NCI-H774 (cell line): ENCODE results near the gene SLAMF6.
A peak's percentile ranks its signal among the peaks of the same experiment; 100 is the strongest.
"Not testable (repeated sequence)": the region's sequence is repeated elsewhere in the genome, so short reads cannot be mapped to it uniquely, and the experiment has no call there.

Experiments
- DNase-seq: peaks from one replicate; lab custom pipeline; 2025; lab: John Stamatoyannopoulos, UW

The SLAMF6 gene

GRCh38 chr1:160522622-160523345, at the start of gene SLAMF6:
TSS of gene SLAMF6 (minus strand) at chr1:160523255. CDS start at chr1:160523192, 63 bp downstream.
- DNase-seq: no peak

GRCh38 chr1:160570840-160571239, 47.8 kb upstream of the SLAMF6 start:
- DNase-seq: no peak

- DNase-seq: no peak
Measured at GRCh38 chr1:160569806-160570205, 46.8 kb upstream of the SLAMF6 start.

- no peak for DNase-seq
Measured at GRCh38 chr1:160567858-160568682, 45.0 kb upstream of the SLAMF6 start.

- no peak for DNase-seq
Measured at GRCh38 chr1:160567341-160567740, 44.3 kb upstream of the SLAMF6 start.

GRCh38 chr1:160565564-160565963, 42.5 kb upstream of the SLAMF6 start:
- DNase-seq: no peak

- not testable (repeated sequence) for DNase-seq
Measured at GRCh38 chr1:160563230-160563629, 40.2 kb upstream of the SLAMF6 start.

- not testable (repeated sequence) for DNase-seq
Measured at GRCh38 chr1:160562745-160563144, 39.7 kb upstream of the SLAMF6 start.

GRCh38 chr1:160560806-160561205, 37.8 kb upstream of the SLAMF6 start:
- no peak for DNase-seq

- DNase-seq: no peak
Measured at GRCh38 chr1:160560045-160560705, 37.1 kb upstream of the SLAMF6 start.

GRCh38 chr1:160559437-160559836, 36.4 kb upstream of the SLAMF6 start:
- not testable (repeated sequence) for DNase-seq

GRCh38 chr1:160558660-160559380, 35.8 kb upstream of the SLAMF6 start:
- no peak for DNase-seq

- DNase-seq: no peak
Measured at GRCh38 chr1:160553778-160554177, 30.7 kb upstream of the SLAMF6 start.

- DNase-seq: no peak
Measured at GRCh38 chr1:160552425-160552824, 29.4 kb upstream of the SLAMF6 start.

GRCh38 chr1:160550572-160551034, 27.5 kb upstream of the SLAMF6 start:
- no peak for DNase-seq

GRCh38 chr1:160549665-160550006, 26.6 kb upstream of the SLAMF6 start:
- no peak for DNase-seq

GRCh38 chr1:160548960-160549664, 26.1 kb upstream of the SLAMF6 start:
- peak; percentile 20 for DNase-seq

- DNase-seq: no peak
Measured at GRCh38 chr1:160548183-160548582, 25.1 kb upstream of the SLAMF6 start.

GRCh38 chr1:160547422-160547821, 24.4 kb upstream of the SLAMF6 start:
- DNase-seq: no peak

- no peak for DNase-seq
Measured at GRCh38 chr1:160546942-160547341, 23.9 kb upstream of the SLAMF6 start.

- no peak for DNase-seq
Measured at GRCh38 chr1:160544647-160545046, 21.6 kb upstream of the SLAMF6 start.
